HFF-Myc (cell line): Measurements from ENCODE around the gene HEATR5A.
"Not testable (repeated sequence)": the region's sequence is repeated elsewhere in the genome, so short reads cannot be mapped to it uniquely, and the experiment has no call there.

Experiments used
- DNase-seq: peaks from one replicate; pipeline ENCODE4 v3.0.0-alpha.2; 2011; ENCODE audit warnings: low read depth; ENCODE audit errors: extremely low read depth
- H3K4me3 ChIP-seq: replicated peaks from 2 replicates; pipeline ENCODE4 v1.5.1; 2011; ENCODE audit warnings: low read depth, mild to moderate bottlenecking, control low read depth, low read length
- TF ChIP-seq, protein P1 (sequence below): IDR thresholded peaks from 2 replicates; pipeline ENCODE4 v1.5.1; 2012; ENCODE audit warnings: mild to moderate bottlenecking, low read depth, low read length, control low read depth; ENCODE audit errors: missing control alignments

Gene HEATR5A

DNA sequence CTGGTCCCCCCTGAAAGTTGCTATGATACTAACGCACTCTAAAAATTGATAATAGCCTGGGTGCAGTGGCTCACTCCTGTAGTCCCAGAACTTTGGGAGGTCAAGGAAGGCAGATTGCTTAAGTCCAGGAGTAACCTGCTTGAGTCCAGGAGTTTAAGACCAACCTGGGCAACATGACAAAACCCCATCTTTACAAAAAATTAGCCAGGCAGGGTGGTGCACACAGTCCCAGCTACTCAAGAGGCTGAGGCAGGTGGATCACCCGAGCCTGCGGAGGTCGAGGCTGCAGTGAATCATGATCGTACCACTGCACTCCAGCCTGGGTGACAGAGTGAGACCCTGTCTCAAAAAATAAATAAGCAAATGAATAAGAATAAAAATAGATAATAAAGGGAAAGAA lies 42.9 kb downstream of the HEATR5A start:
- TF ChIP-seq, protein P1, sequence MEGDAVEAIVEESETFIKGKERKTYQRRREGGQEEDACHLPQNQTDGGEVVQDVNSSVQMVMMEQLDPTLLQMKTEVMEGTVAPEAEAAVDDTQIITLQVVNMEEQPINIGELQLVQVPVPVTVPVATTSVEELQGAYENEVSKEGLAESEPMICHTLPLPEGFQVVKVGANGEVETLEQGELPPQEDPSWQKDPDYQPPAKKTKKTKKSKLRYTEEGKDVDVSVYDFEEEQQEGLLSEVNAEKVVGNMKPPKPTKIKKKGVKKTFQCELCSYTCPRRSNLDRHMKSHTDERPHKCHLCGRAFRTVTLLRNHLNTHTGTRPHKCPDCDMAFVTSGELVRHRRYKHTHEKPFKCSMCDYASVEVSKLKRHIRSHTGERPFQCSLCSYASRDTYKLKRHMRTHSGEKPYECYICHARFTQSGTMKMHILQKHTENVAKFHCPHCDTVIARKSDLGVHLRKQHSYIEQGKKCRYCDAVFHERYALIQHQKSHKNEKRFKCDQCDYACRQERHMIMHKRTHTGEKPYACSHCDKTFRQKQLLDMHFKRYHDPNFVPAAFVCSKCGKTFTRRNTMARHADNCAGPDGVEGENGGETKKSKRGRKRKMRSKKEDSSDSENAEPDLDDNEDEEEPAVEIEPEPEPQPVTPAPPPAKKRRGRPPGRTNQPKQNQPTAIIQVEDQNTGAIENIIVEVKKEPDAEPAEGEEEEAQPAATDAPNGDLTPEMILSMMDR, result no peak
- no peak overlapping the region for H3K4me3 ChIP-seq
- DNase-seq, result no peak

DNA sequence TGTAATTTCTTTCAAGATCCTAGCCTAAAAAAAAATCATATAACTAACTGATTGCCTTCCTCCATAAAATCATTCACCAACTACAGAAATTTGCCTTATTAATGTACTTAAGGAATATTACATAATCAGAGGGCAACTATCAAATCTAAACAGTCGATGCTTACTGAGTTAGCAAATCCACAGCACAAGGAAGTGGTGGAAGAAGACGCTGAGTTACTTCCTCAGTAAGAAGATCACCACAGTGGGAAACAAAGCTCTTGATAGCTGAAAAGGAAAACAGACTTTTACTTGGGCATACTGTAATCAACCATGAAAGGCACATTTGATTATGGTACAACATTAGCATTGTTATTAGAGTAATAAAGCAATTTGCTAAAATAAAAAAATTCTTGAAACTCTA lies 48.7 kb downstream of the HEATR5A start:
- H3K4me3 ChIP-seq, result no peak overlapping the region
- no peak for DNase-seq
- TF ChIP-seq, protein P1, result no peak

DNA sequence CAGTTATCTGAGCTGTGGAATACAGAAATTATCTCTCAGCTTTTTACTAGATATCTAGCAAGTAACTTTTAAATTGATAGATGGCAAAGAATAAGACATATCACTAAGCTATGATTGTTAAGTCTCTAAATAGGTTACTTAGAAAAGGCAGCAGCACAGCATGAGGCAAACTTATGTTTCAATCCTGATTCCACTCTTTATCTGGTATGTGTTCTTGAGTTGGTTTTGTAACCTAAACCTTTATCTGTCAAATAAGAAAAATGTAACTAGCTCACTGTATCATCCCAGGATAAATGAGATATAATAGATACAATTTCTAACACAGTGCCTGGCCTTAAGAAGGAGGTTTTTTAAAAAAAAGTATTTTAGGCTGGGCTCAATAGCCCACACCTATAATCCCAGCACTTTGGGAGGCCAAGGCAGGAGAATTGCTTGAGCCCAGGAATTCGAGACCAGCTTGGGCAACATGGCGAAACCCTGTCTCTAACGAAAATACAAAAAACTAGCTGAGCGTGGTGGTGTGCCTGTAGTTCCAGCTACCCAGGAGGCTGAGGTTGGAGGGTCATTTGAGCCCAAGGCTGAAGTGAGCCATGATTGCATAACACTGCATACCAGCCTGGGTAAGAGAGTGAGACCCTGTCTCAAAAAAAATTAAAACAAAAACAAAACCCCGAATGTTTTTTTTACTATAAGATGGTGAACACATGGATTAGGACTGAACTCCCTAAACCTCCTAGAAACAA lies 56.8 kb downstream of the HEATR5A start:
- DNase-seq, result no peak
- no peak overlapping the region for H3K4me3 ChIP-seq
- TF ChIP-seq, protein P1, result no peak

DNA sequence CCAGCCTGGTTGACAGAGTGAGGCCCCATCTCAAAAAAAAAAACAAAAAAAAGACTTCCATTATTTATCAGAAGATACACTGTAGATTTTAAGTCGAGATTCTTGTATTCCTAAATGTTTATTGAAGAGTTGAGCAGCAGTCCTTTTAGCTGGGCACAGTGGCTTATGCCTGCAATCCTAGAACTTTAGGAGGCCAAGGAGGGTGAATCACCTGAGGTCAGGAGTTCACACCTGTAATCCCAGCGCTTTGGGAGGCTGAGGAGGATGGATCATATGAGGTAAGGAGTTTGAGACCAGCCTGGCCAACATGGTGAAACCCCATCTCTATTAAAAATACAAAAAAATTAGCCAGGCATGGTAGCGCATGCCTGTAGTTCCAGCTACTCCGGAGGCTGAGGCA lies 57.6 kb downstream of the HEATR5A start:
- TF ChIP-seq, protein P1, result no peak
- H3K4me3 ChIP-seq, result no peak overlapping the region
- DNase-seq, result no peak

DNA sequence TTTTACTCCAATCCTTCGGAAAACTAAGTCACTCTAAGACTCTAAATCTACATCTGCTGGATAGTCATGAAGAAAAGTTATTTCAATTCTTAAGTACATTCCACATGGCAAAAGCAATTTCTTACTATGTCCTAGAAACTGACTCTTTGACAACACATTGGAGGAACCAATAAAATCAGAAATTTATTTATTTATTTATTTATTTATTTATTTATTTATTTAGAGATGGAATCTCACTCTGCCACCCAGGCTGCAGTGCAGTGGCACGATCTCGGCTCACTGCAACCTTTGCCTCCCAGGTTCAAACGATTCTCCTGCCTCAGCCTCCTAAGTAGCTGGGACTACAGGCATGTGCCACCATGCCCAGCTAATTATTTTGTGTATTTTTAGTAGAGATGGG lies 58.6 kb downstream of the HEATR5A start:
- DNase-seq, result not testable (repeated sequence)

DNA sequence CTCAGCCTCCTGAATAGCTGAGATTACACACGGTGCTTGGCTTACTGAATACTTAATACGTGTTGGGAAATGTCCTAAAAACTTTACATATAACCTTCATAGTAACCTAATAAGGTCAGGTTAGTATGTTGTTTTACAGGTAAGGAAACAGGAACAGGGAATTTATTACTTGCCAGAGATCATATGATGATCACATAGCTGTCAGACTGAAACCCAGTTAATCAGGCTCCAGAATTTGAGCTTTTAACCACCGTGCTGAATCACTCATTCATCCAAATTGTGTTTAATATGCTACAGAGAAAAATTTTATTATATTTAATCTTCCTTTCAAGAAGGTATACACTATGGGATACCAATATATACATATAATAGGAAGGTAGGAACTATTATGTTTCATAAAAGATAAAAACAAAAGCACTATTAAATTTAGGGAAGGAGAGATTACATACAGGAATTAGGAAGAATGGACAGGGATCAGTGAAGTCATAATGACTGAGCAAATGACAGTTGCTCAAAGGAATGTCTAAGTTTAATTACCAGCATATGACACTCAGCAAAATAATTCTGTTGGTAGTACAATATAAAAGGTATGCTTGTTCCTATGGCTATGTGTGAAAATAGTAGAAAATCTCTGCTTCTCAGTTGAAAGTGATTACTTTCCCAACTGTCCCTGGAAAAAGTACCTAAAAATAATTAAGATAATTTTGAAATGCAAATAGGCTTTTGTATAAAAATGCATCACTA lies 59.3 kb downstream of the HEATR5A start:
- no peak overlapping the region for H3K4me3 ChIP-seq
- TF ChIP-seq, protein P1, result no peak
- no peak for DNase-seq

More for the DNA sequence above, 58.6 kb downstream of the HEATR5A start:
- H3K4me3 ChIP-seq, result not testable (repeated sequence)

DNA sequence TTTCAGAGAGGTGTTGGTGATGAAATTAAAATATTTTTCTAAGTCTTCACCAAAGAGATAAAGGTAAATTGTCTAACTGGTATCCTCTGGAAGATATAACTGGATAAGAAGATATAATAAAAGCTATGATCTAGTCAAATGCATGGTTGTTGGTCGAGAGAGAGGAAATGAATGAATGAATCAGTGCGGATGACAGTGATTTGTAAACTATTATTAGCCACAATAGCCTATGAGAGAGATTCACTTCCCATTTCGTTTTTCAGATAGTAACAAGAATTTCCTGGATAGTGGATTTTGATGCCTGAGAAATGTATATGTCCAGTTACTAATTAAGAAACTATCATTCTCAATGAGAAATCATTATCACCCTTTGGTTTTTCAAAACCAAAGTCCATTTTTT lies 63.1 kb downstream of the HEATR5A start:
- TF ChIP-seq, protein P1, result no peak
- no peak for DNase-seq
- H3K4me3 ChIP-seq, result no peak overlapping the region
